Fibroblast of skin of abdomen (primary cell): ENCODE results near the gene GMDS.

Source experiments
- DNase-seq: peaks from one replicate; pipeline ENCODE4 v3.0.0-alpha.2; 2013

The GMDS gene

GRCh38 chr6:1825277-1825676 is 420.1 kb downstream of the GMDS start:
- DNase-seq: no peak

DNA sequence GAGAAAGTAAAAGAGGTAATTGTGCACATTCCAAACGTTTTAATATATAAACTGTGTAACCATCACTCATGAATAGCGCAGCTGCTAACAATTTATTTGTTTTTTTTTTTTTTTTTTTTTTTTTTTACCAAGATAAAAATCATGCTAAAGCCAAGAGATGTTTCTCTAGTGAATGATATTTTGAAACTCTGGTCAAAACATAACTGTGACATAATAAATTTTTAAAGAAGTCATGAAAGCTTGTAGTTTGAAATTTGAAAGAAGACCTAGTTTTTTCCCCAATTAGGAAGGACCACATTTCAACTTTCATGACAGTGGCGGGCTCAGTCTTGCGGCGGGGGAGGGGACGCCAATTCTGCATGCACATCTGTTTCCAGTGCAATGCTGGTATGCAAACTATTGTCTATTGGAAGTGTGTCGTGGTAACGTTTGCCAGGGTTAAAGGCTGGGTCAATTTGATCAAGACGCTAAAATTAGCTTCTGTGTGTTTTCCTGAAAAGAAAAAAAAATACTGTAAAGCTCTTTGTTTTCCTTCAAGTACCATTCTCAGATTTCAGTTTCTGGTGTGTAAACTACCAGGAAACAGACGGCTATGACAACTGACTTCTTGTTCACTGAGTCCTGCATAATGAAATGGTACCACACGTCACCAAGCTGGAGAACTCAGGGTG is 423.8 kb downstream of the GMDS start:
- DNase-seq: peak; percentile 83

DNA sequence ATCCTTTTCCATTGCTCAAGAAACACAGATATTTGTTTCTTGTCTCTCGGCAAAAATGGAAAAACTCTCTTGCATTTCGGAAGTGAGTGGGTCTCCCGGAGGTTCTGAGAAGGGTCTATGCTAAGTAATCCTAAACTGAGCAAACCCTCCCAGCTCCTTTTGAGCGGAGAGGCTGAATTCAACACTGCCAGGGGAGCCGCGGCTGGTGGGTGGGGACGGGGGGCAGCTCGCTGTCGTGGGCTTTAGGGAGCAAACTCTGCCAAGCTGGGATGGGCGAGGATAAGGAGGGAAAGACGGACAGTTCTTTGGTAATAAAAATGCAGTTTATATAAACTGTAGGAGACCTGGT is 424.3 kb downstream of the GMDS start:
- no peak for DNase-seq

- DNase-seq: no peak
Measured at GRCh38 chr6:1820714-1821113, 424.7 kb downstream of the GMDS start.

GRCh38 chr6:1820165-1820564 is 425.2 kb downstream of the GMDS start:
- DNase-seq: peak; percentile 82

- DNase-seq: no peak
Measured at GRCh38 chr6:1819007-1819406, 426.4 kb downstream of the GMDS start.

DNA sequence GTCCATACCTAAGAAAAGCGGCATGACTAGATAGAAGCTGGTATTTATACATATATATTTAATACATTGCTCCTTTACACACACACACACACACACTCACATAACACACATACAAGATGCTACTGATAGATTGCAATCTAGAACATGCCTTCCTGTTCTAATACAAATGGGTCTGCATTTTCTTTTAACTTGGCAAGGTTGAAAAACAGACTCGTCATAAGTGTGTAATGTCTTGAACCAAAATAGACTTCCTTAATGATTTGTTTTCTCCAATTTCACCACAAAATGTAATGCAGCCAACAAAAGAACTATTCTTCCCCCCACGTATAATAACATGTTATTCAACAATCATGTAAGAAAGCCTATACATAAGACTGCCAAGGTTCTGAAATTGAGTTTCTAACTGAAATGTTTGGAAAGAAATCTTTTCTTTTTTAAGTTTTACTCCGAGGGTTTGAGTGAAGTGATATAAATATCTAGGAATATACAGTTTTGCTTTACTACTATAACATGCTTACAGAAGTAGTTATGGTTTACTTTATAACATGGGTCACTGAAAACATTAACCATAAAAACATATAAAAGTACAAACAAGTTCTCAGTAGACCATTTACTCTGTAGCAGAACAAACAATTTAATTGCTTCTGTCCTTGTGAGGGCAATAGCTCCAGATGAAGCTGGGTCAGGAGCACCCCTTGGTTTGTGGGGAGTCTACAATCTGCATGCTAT is 428.2 kb downstream of the GMDS start:
- DNase-seq: peak; percentile 58

- DNase-seq: no peak
Measured at GRCh38 chr6:1815827-1816452, 429.5 kb downstream of the GMDS start.

- DNase-seq: no peak
Measured at GRCh38 chr6:1814279-1814678, 431.1 kb downstream of the GMDS start.

DNA sequence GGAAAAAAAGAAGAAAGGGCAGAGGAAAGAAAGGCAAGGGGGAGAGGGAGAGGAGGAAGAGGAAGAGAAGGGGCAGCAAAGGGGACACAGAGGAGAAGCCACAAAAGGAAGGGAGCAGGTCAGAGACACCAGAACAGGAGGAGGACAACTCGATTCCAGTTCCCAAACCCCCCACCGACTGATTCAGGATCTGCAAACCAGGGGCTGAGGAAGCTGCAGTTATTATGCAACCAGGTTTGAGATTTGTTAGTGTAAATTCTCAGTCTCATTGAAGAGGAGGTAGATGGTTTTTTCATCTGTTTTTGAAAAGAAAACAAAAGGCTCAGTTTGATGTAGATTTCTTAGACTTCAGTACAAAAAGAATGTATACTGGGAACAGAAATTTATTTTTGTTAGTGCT is 432.9 kb downstream of the GMDS start:
- DNase-seq: no peak

DNA sequence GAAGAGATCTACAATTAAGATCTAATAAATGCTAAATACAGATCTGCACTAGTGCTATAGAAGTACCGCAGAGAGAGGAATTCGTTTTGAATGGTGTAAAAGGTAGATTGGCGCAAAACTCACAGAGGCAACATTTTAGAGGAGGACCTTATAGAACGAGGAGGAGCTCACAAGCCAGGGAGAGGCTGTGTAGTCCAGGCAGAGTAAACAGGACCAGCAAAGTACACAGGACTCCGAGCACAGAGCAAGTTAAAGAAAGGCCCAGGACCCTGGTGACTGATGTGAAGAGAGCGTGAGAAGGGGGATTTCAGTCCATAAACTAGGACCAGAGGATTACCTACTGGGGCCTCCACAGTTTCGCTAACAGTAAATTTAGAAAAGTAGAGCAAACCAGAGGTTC is 433.4 kb downstream of the GMDS start:
- DNase-seq: no peak

DNA sequence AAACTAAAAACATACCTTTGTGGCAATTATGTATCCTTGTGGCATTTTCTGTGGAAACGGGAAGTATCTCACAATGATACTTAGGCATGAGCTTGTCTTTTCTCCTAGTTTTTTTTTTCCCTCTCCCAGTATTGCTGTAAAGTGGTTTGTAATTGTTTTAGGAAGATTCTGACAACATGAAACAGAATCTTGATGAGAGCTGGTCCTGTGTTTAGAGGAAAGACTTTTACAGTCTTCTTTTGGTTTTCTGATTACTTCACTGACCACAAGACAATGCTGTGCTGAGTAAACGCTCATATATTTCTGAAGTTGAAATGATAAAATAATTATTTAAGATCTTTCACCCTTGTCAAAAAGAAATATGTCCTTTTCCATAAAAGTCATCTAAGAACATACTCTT is 434.5 kb downstream of the GMDS start:
- no peak for DNase-seq

DNA sequence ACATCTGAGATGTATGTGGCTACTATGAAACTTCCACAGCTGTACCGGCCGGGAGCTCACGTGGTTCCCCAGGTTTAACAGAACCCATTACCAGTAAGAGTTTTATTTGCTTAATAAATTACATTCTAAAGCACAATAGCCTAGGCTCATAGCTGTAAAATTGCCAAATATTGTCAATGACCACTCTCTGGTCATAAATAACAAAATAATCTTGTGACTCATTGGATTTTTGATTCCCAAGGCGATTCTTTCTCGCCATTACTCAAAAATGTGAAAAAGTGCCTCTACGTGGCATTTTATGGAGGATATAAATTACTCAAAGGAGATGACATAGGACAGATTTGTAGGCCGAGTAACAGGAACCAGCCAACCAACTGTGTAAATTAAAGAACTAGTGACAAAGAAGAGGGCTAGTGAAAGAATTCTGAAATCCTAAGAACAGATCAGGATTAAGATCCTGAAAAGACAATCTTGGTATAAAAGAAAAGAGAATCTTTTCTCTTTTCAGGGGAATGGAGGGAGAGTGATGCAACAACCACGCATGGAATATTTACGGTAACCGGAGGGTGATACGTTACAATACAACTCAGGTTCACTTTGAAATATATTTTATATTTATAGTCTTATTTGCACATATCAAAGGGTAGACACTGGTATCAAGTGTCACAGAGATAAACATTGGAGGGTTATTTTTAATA is 436.0 kb downstream of the GMDS start:
- no peak for DNase-seq

- DNase-seq: no peak
Measured at GRCh38 chr6:1806935-1807334, 438.5 kb downstream of the GMDS start.

- no peak for DNase-seq
Measured at GRCh38 chr6:1802491-1803395, 442.7 kb downstream of the GMDS start.

DNA sequence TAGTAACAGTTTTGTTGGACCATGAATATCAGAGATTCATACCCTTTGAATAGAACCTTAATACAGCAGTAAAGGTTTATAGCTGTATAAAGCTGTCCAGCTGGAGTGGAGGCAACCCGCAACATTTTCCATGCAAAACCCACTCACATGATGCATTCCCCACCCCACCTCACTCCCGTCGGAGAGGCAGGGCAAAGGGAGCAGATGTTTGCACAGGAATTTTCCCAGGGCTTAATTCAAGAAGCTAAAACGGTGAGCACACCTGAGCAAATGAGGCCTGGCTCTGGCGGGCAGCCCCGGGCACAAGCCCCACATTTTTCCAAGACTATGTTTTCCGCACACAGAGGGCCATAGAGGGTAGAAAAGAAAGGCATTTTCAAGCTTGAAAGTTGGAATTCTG is 444.0 kb downstream of the GMDS start:
- DNase-seq: no peak

GRCh38 chr6:1800845-1801244 is 444.6 kb downstream of the GMDS start:
- DNase-seq: no peak

GRCh38 chr6:1798965-1799325 is 446.5 kb downstream of the GMDS start:
- DNase-seq: no peak

DNA sequence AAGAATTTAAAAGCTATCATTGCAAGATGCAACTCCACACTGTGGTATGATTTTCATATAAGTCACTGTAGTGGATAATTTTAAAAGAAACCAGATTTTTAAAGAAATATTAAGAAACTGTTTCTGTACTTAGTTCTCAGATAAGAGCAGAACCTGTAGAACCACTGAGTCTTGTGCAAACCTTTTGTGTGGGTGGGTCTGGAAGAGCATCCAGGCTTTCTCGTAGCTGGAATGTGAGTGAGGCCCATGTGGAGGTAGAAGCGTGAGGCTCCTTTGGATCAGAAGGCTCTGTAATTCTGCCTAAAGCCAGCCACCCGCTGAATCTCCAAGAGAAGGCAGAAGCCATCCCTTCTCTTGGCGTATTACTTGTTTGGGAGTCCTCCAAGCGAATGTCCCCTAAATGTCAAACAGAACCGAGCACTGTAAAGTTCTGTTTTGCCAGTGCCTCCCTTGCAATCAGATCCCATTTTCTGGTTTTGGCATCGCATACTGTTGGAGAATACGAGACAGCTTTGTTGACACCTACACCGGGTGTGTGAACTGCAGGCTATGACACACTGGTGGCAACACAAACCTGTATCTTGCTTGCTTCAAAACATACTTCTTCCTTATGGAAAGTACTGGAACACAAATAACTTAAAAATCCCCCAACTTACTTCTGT is 447.0 kb downstream of the GMDS start:
- no peak for DNase-seq

- peak; percentile 33 for DNase-seq
Measured at GRCh38 chr6:1797801-1798200, 447.6 kb downstream of the GMDS start.

GRCh38 chr6:1796706-1797529 is 448.5 kb downstream of the GMDS start:
- DNase-seq: peak; percentile 32
